Fibroblast of upper back skin (primary cell): ENCODE results near the gene SUSD1.
"Not testable (repeated sequence)": the region's sequence is repeated elsewhere in the genome, so short reads cannot be mapped to it uniquely, and the experiment has no call there.

Experiments used
- DNase-seq: peaks from one replicate; pipeline ENCODE4 v3.0.0-alpha.2; 2013

SUSD1 gene

GRCh38 chr9:112174965-112175795 lies at the start of gene SUSD1:
Gene SUSD1, minus strand, starts transcription at chr9:112175297. Its CDS starts 62 bp downstream, at chr9:112175235.
- peak; percentile 16 for DNase-seq

GRCh38 chr9:112224401-112225289 lies 49.5 kb upstream of the SUSD1 start:
- DNase-seq, result peak; percentile 51

DNA sequence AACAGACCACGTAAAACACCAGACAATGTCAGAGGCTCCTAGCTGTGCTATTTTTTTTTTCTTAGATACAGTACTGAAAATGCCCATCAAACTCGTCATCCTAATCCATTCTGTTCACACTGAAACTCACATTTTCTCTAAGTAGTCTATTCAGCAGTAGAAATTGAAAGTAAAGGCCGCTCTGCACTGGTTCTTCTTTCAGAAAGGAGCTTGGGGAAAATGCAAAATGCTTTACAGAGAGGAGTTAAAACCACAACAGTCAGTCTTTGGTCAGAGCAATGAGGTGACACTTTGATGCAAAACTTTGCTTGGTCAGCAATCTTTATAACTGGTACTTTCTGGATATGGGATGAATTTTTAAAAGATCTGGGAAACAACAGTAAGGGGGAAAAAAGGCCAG lies 43.8 kb upstream of the SUSD1 start:
- DNase-seq, result no peak

DNA sequence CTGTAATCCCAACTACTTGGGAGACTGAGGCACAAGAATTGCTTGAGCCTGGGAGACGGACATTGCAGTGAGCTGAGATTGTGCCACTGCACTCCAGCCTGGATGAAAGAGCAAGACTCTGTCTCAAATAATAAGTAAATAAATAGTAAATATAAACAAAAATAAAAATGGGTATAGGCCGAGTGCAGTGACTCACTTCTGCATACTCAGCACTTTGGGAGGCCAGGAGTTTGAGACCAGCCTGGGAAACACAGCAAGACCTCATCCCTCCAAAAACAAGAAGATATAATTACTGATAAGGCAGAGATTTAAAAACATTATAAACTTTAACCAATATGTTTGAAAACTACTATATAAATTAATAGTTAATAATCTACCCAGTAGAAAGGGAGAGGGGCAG lies 37.8 kb upstream of the SUSD1 start:
- DNase-seq, result no peak

DNA sequence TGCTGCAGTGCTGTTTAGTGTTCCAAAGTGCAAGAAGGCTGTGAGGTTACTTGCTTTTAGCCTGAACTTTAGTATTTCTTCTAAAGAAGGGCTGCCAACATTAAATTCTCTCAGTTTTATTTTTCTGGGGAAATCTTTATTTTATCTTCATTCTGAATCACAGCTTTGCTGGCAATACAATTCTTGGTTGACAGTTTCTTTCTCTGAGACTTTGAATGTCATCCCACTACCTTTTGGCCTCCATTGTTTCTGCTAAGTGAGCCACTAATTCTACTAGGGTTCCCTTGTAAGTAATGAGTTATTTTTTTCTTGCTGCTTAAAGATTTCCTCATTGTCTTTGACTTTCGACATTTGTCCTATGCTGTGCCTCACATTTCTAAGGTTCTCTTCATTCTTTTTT lies 32.4 kb upstream of the SUSD1 start:
- no peak for DNase-seq

DNA sequence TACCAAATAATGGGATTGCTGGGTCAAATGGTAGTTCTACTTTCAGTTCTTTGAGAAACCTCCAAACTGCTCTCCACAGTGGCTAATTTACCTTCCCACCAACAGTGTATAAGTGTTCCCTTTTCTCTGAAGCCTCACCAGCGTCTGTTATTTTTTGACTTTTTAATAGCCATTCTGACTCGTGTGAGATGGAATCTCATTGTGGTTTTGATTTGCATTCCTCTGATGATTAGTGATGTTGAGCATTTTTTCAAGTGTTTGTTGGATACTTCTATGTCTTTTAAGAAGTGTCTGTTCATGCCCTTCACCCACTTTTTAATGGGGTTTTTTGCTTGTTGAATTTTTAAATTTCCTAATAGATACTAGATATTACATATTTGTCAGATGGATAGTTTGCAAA lies 28.4 kb upstream of the SUSD1 start:
- peak; percentile 71 for DNase-seq

DNA sequence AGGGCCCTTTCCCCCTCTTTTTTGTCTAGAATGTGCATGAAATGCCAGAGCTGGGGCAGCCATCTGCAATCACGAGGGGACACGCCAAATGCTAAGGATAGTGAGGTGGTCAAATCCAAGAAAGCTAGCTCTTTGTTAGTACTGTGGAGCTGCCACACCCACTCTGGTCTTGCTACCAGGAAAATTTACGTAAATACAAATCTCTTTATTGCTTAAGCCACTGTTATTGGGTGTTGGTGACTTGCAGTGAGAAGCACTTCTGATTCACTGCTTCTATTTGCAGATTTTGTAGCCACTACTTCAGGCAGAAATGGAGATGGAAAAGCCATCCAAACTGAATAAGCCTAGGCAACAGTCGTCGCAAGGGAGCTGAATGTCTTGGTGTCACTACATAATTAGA lies 25.6 kb upstream of the SUSD1 start:
- no peak for DNase-seq

- DNase-seq, result no peak
Observed at GRCh38 chr9:112198646-112199045, 23.5 kb upstream of the SUSD1 start.

DNA sequence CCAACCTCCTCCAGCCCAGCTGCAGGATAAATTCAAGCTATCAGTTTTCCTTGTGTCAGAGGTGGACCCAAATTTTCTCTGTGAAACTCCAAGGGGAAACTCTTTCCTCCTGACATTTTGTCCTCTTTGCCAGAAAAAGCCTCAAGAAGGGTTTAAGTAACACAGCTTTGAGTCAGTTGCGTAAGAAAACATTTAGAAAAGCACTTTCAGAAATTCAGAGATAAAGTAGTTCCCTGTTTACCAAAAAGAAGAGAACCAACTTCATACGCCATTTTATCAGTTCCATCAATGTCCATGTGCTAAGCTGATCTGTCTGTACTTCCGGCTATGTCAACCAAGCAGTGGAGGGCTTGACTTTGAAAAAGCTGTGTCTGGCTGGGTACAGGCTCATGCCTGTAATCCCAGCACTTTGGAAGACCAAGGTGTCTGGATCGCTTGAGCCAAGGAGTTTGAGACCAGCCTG lies 19.9 kb upstream of the SUSD1 start:
- DNase-seq, result no peak

GRCh38 chr9:112193572-112194288 lies 18.6 kb upstream of the SUSD1 start:
- no peak for DNase-seq

DNA sequence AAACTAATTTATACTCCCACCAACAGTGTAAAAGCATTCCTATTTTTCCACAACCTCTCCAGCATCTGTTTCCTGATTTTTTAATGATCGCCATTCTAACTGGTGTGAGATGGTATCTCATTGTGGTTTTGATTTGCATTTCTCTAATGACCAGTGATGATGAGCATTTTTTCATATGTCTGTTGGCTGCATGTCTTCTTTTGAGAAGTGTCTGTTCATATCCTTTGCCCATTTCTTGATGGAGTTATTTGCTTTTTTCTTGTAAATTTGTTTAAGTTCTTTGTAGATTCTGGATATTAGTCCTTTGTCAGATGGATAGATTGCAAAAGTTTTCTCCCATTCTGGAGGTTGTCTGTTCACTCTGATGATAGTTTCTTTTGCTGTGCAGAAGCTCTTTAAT lies 15.2 kb upstream of the SUSD1 start:
- DNase-seq, result not testable (repeated sequence)

DNA sequence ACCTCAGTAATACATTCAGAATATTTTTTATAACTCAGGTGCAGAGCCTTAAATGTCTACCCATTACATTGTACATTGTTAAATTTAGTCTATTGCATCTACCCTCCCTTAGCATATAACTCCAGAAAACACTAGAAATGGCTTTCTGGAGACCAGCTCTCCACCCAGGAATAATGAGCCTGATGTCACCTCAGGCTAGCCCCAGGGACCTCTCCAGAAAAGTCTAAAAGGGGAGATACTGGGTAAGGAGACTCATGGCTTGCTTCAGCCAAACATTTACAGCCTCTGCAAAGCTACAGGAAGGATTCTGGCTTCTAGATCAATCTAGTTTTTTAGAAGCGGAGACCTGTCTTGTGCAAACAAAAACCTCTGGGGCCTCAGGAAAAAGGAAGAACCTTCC lies 13.8 kb upstream of the SUSD1 start:
- DNase-seq, result no peak

- DNase-seq, result no peak
Observed at GRCh38 chr9:112187404-112187803, 12.3 kb upstream of the SUSD1 start.

DNA sequence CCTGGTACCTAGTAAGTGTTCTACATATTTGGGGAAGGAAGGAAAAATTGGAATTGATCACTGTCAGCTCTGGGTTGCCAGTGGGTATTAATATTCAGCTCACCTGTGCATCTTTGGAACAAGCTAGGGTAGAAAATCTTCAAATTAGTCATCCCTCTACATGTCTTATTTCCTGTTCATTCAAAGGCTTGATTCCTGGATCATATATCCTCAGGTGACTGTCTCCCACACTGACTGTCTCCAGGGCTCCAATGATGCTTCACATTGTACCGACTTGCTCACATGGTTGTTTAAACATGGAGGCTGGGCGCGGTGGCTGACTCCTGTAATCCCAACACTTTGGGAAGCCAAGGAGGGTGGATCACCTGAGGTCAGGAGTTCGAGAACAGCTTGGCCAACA lies 11.6 kb upstream of the SUSD1 start:
- DNase-seq, result no peak

GRCh38 chr9:112184946-112185345 lies 9.8 kb upstream of the SUSD1 start:
- no peak for DNase-seq

GRCh38 chr9:112184221-112184620 lies 9.1 kb upstream of the SUSD1 start:
- no peak for DNase-seq

- no peak for DNase-seq
Observed at GRCh38 chr9:112180387-112180881, 5.3 kb upstream of the SUSD1 start.

GRCh38 chr9:112179816-112180215 lies 4.7 kb upstream of the SUSD1 start:
- DNase-seq, result peak; percentile 17

DNA sequence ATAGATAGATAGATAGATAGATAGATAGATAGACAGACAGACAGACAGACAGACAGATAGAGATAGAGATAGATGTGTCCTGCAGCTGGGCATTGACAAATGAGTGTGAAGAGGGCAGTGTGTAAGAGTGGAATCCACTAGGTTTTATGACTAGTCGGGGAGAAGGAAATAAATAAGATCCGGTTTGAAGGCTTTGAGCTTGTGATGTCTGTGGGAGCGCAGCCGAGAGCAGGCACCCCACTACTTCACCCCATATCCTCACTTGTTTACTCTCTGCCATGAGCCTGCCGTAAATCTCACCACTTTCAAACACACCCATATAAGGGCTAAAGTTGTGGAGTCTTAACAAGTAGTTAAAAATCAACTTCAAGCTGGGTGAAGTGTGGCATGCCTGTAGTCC lies 1.4 kb upstream of the SUSD1 start:
- DNase-seq, result no peak

GRCh38 chr9:112175796-112176315 lies 759 bp upstream of the SUSD1 start:
- DNase-seq, result no peak

DNA sequence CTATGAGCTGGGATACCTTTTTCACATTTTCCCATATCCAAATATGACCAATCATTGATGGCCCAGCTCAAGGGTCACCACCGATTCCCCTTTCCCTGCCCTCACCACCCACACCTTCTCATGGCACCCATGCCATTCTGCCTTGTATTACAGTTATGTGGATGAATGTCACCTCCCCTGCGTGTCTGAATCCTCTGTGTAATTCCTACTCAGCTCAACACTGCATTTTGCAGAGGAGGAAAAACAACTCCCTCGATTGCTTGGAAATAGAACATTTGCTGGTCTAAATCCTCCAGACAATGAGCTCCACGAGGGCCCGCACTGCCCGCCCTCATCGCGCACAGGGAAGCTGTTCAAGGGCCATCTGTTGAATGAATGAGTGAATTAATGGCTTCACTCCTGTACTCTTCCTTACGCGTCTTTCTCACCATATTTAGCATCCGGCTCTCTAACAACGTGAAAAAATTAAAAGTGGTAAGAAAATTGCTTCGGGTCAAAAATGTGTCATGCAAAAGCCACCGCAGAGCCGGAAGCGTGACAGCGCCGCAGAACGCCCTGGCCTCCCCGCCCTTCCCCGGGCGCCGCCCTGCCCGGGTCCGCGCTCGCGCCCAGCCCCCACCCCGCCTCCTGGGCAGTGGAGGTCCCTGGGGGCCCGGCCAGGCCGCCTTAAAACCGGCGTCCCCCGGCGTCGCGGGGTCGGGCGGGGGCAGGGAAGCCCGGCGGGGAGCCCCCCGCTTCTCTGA lies 704 bp downstream of the SUSD1 start:
- DNase-seq, result peak; percentile 33
